OCI-LY1 (cell line): ENCODE data around the gene RABGAP1L.

Experiments
- H2AFZ ChIP-seq: fragments of 200-600 bp; sonication (generic), shearing (Covaris generic); 2 replicates; pipeline ENCODE4 v1.6.0; 2014; ENCODE audit warnings: antibody characterized with exemption, mild to moderate bottlenecking, low read length
- H3F3A ChIP-seq: fragments of 200-600 bp; sonication (generic), shearing (Covaris generic); 2 replicates; pipeline ENCODE4 v1.6.0; 2014; ENCODE audit warnings: mild to moderate bottlenecking, antibody characterized with exemption, low read length, moderate library complexity; ENCODE audit not compliant: insufficient read depth
- H3K27ac ChIP-seq: fragments of 200-600 bp; sonication (generic); 2 replicates; pipeline ENCODE4 v1.5.1; 2014; ENCODE audit warnings: low read length, mixed run types, mild to moderate bottlenecking, low read depth; ENCODE audit not compliant: poor library complexity, severe bottlenecking
- H3K27me3 ChIP-seq: fragments of 200-600 bp; sonication (generic); 2 replicates; pipeline ENCODE4 v1.6.0; 2014; ENCODE audit warnings: antibody characterized with exemption, mild to moderate bottlenecking, low read length, moderate library complexity; ENCODE audit not compliant: insufficient read depth
- H3K36me3 ChIP-seq: fragments of 200-600 bp; sonication (generic); 2 replicates; pipeline ENCODE4 v1.6.1; 2014; ENCODE audit warnings: mild to moderate bottlenecking, antibody characterized with exemption, low read length, moderate library complexity, mixed read lengths; ENCODE audit not compliant: insufficient read depth
- H3K4me1 ChIP-seq: fragments of 200-600 bp; sonication (generic); 2 replicates; pipeline ENCODE4 v1.5.1; 2014; ENCODE audit warnings: mild to moderate bottlenecking, low read length, moderate library complexity; ENCODE audit not compliant: insufficient read depth, severe bottlenecking
- H3K4me2 ChIP-seq: fragments of 200-600 bp; sonication (generic), shearing (Covaris generic); 2 replicates; pipeline ENCODE4 v1.6.1; 2014; ENCODE audit warnings: low read length
- H3K4me3 ChIP-seq: fragments of 200-600 bp; sonication (generic); 2 replicates; pipeline ENCODE4 v1.5.1; 2014; ENCODE audit warnings: low read length, low read depth, mild to moderate bottlenecking, mixed read lengths; ENCODE audit not compliant: poor library complexity, severe bottlenecking
- H3K79me2 ChIP-seq: fragments of 200-600 bp; shearing (Covaris generic); 2 replicates; pipeline ENCODE4 v1.6.1; 2016; ENCODE audit warnings: mixed run types, low read length, mixed read lengths; ENCODE audit not compliant: insufficient read depth
- H3K9ac ChIP-seq: fragments of 200-600 bp; sonication (generic), shearing (Covaris generic); 2 replicates; pipeline ENCODE4 v1.6.1; 2014; ENCODE audit warnings: mild to moderate bottlenecking, low read length, mixed read lengths
- H3K9me2 ChIP-seq: fragments of 200-600 bp; sonication (generic), shearing (Covaris generic); 2 replicates; pipeline ENCODE4 v1.6.1; 2014; ENCODE audit warnings: low read depth, mild to moderate bottlenecking, low read length, mixed read lengths
- H3K9me3 ChIP-seq: fragments of 200-600 bp; shearing (Covaris generic); 2 replicates; pipeline ENCODE4 v1.6.1; 2014; ENCODE audit warnings: low read length, mixed read lengths
- H4K20me1 ChIP-seq: fragments of 200-600 bp; sonication (generic), shearing (Covaris generic); 2 replicates; pipeline ENCODE4 v1.6.0; 2016; ENCODE audit warnings: mild to moderate bottlenecking, low read length; ENCODE audit not compliant: insufficient read depth
- CTCF ChIP-seq: fragments of 200-600 bp; sonication (generic), shearing (Covaris generic); IDR thresholded peaks from 2 replicates; pipeline ENCODE4 v1.5.1; 2017; ENCODE audit warnings: mild to moderate bottlenecking, antibody characterized with exemption, low read length, moderate library complexity, mixed read lengths
- EZH2 ChIP-seq: fragments of 200-600 bp; sonication (generic), shearing (Covaris generic); IDR thresholded peaks from 2 replicates; pipeline ENCODE4 v1.8.0; 2017; ENCODE audit warnings: borderline replicate concordance, mixed run types, mild to moderate bottlenecking, antibody characterized with exemption, low read length, moderate library complexity, mixed read lengths

Gene RABGAP1L

GRCh38 chr1:174153085-174153824 lies 6.1 kb upstream of the RABGAP1L start:
- Histone ChIP-seq H4K20me1 (no peaks in the 10 kb centered on the region), H3K36me3 (no peaks in the 10 kb centered on the region), H3K4me3 (no peak overlapping the region), H3K27me3 (no peaks in the 10 kb centered on the region), H3K27ac (no peak overlapping the region), H3K79me2 (no peaks in the 10 kb centered on the region), H3K9me3 (no peaks in the 10 kb centered on the region), H3K9me2 (no peaks in the 10 kb centered on the region), H3K4me2 (no peak overlapping the region), H3K4me1 (peaks cover 30% of the 10 kb centered on the region), H3F3A (no peaks in the 10 kb centered on the region), H2AFZ (peak overlapping the region; percentile 16; the same call in 1 of the 2 replicates), H3K9ac (no peak overlapping the region)
- TF ChIP-seq EZH2, result no peak
- no peak for TF ChIP-seq CTCF

- Histone ChIP-seq H3K9me2 (no peaks in the 10 kb centered on the region), H3F3A (no peaks in the 10 kb centered on the region), H2AFZ (no peak overlapping the region), H3K27ac (no peak overlapping the region), H3K36me3 (no peaks in the 10 kb centered on the region), H4K20me1 (no peaks in the 10 kb centered on the region), H3K4me3 (no peak overlapping the region), H3K79me2 (no peaks in the 10 kb centered on the region), H3K9ac (no peak overlapping the region), H3K4me2 (no peak overlapping the region), H3K4me1 (peaks cover 35% of the 10 kb centered on the region), H3K27me3 (no peaks in the 10 kb centered on the region), H3K9me3 (no peaks in the 10 kb centered on the region)
- TF ChIP-seq EZH2 (no peak), CTCF (no peak)
Measured at GRCh38 chr1:174153825-174154107, 5.6 kb upstream of the RABGAP1L start.

- Histone ChIP-seq H3K4me2 (no peak overlapping the region), H3K9ac (no peak overlapping the region)
Measured at GRCh38 chr1:174156437-174156836, 2.9 kb upstream of the RABGAP1L start.

More at GRCh38 chr1:174156437-174156836, 2.9 kb upstream of the RABGAP1L start:
- Histone ChIP-seq H3K27ac (peak overlapping the region; percentile 83), H3K9me2 (no peaks in the 10 kb centered on the region), H3F3A (no peaks in the 10 kb centered on the region), H3K79me2 (peaks cover 11% of the 10 kb centered on the region), H4K20me1 (no peaks in the 10 kb centered on the region), H3K4me3 (no peak overlapping the region), H2AFZ (no peak overlapping the region), H3K9me3 (no peaks in the 10 kb centered on the region), H3K4me1 (peaks cover 50% of the 10 kb centered on the region), H3K27me3 (no peaks in the 10 kb centered on the region), H3K36me3 (no peaks in the 10 kb centered on the region)
- TF ChIP-seq CTCF, result no peak
- TF ChIP-seq EZH2, result no peak
